ENCODE data around the gene CFAP161. TPM values are rescaled to one million over a fixed set of nuclear protein-coding genes. Genes with fewer than 3 reads are reported as not detected.

CFAP161 gene
- total and polyA plus RNA-seq, 9 of the 15 experiments (the other 6 are each of a cell fraction or from before 2014, with no cell fraction given): 25.8 to 83.3 (median 75.6) TPM

- no peak for TF ChIP-seq E2F5 (CRISPR knock-in tag; IDR thresholded peaks at IDR 0.05)
- TF ChIP-seq HDGF (IDR thresholded peaks at IDR 0.05): no peak
- TF ChIP-seq BRD4 (IDR thresholded peaks at IDR 0.05): no peak
- TF ChIP-seq HSF4 (CRISPR knock-in tag; IDR thresholded peaks at IDR 0.05; ENCODE audit: borderline replicate concordance): no peak
- TF ChIP-seq DIDO1 (tag; IDR thresholded peaks at IDR 0.05; ENCODE audit: low read depth): no peak
- TF ChIP-seq FOXJ3 (CRISPR knock-in tag; IDR thresholded peaks at IDR 0.05): no peak
- no peak for TF ChIP-seq IRF1 (CRISPR knock-in tag; IDR thresholded peaks at IDR 0.05; ENCODE audit: borderline replicate concordance)
- no peak for TF ChIP-seq EWSR1 (IDR thresholded peaks at IDR 0.05; ENCODE audit: borderline replicate concordance, low read depth, partially characterized antibody)
- TF ChIP-seq HMG20B (CRISPR knock-in tag; IDR thresholded peaks at IDR 0.05): no peak
- TF ChIP-seq SLC30A9 (CRISPR knock-in tag; IDR thresholded peaks at IDR 0.05): no peak
- TF ChIP-seq TSC22D4 (tag; IDR thresholded peaks at IDR 0.05): no peak
- TF ChIP-seq SMAD3 (CRISPR knock-in tag; conservative IDR thresholded peaks at IDR 0.05): no peak
- no peak for TF ChIP-seq MCM3 (IDR thresholded peaks at IDR 0.05)
- TF ChIP-seq ZBTB7A (IDR thresholded peaks at IDR 0.05; ENCODE audit: borderline replicate concordance, control insufficient read depth, low read depth, low read length): no peak
- no peak for TF ChIP-seq ZNF398 (CRISPR knock-in tag; IDR thresholded peaks at IDR 0.05)
- no peak for TF ChIP-seq RHOXF2B (CRISPR knock-in tag; conservative IDR thresholded peaks at IDR 0.05)
- no peak for TF ChIP-seq NFYB (IDR thresholded peaks at IDR 0.05; ENCODE audit: extremely low read depth, insufficient read length)
- TF ChIP-seq MIER1 (IDR thresholded peaks at IDR 0.05; ENCODE audit: low read depth): no peak
- TF ChIP-seq HOXB6 (CRISPR knock-in tag; IDR thresholded peaks at IDR 0.05; ENCODE audit: borderline replicate concordance): no peak
- no peak for TF ChIP-seq IRF9 (tag; IDR thresholded peaks at IDR 0.05)
- no peak for TF ChIP-seq KLF6 (CRISPR knock-in tag; IDR thresholded peaks at IDR 0.05; ENCODE audit: borderline replicate concordance)
- no peak for TF ChIP-seq PATZ1 (CRISPR knock-in tag; IDR thresholded peaks at IDR 0.05; ENCODE audit: borderline replicate concordance)
Measured at GRCh38 chr15:81163961-81164800, 30.1 kb downstream of the CFAP161 start (continued).
